M059J (cell line): Measurements from ENCODE around the gene ZNF79. TPM values are rescaled to one million over a fixed set of nuclear protein-coding genes. Genes with fewer than 3 reads are reported as not detected.

ENCODE experiments used
- DNase-seq: peaks from one replicate; pipeline ENCODE4 v3.0.0-alpha.2; 2012; ENCODE audit warnings: low read depth
- total RNA-seq: library from RNA; depleted of rRNA; stranded (reverse); fragments of >200 nt; shearing (Covaris generic); gene quantifications from 2 replicates; pipeline ENCODE4 v1.2.3, GENCODE V29; 2014; rRNA removed

The ZNF79 gene
- total RNA-seq = 6.0 and 9.4 TPM in 2 replicates

GRCh38 chr9:127423934-127424675, at the start of gene ZNF79:
TSS of gene ZNF79 (plus strand) at chr9:127424382. CDS start at chr9:127424788, 406 bp downstream.
- peak; percentile 93 for DNase-seq

GRCh38 chr9:127380479-127380878, 43.7 kb upstream of the ZNF79 start:
- no peak for DNase-seq

GRCh38 chr9:127382541-127382940, 41.6 kb upstream of the ZNF79 start:
- no peak for DNase-seq

GRCh38 chr9:127384016-127384730, 40.0 kb upstream of the ZNF79 start:
- peak; percentile 52 for DNase-seq

- DNase-seq = no peak
These were observed 39.3 kb upstream of the ZNF79 start for GRCh38 chr9:127384901-127385300.

GRCh38 chr9:127386249-127386648, 37.9 kb upstream of the ZNF79 start:
- DNase-seq = no peak

- no peak for DNase-seq
These were observed 37.2 kb upstream of the ZNF79 start for GRCh38 chr9:127386981-127387380.

- peak; percentile 99 for DNase-seq
These were observed 35.9 kb upstream of the ZNF79 start for GRCh38 chr9:127388037-127388855.

GRCh38 chr9:127388856-127389238, 35.3 kb upstream of the ZNF79 start:
- DNase-seq = peak; percentile 16

- peak; percentile 16 for DNase-seq
These were observed 34.6 kb upstream of the ZNF79 start for GRCh38 chr9:127389381-127390247.

- DNase-seq = peak; percentile 51
These were observed 34.0 kb upstream of the ZNF79 start for GRCh38 chr9:127390248-127390545.

- peak; percentile 93 for DNase-seq
These were observed 33.6 kb upstream of the ZNF79 start for GRCh38 chr9:127390563-127390962.

GRCh38 chr9:127392166-127392565, 32.0 kb upstream of the ZNF79 start:
- DNase-seq = no peak

GRCh38 chr9:127392976-127393375, 31.2 kb upstream of the ZNF79 start:
- DNase-seq = no peak

GRCh38 chr9:127393645-127394044, 30.5 kb upstream of the ZNF79 start:
- peak; percentile 37 for DNase-seq

GRCh38 chr9:127395497-127396252, 28.5 kb upstream of the ZNF79 start:
- DNase-seq = no peak

- DNase-seq = no peak
These were observed 27.9 kb upstream of the ZNF79 start for GRCh38 chr9:127396253-127396807.

- peak; percentile 100 for DNase-seq
These were observed 27.2 kb upstream of the ZNF79 start, which contains the start of gene SLC2A8 for GRCh38 chr9:127396808-127397645. TSS of gene SLC2A8 (plus strand) at chr9:127397169. CDS start at chr9:127397231, 62 bp downstream.

GRCh38 chr9:127397646-127398274, 26.4 kb upstream of the ZNF79 start:
- peak; percentile 67 for DNase-seq
